ENCODE measurements around the gene HMGN4.
"Not testable (repeated sequence)": the region's sequence is repeated elsewhere in the genome, so short reads cannot be mapped to it uniquely, and the experiment has no call there.

Gene HMGN4

GRCh38 chr6:26521600-26522391, 16.4 kb upstream of the HMGN4 start:
- DNase-seq (ENCODE audit: extremely low spot score): peak; percentile 78
- CTCF ChIA-PET: interaction anchor here (1.0 to 1.3 kb wide), 5 partner anchors 10 to 45 kb away, joined by 3 to 5 read pairs (median 4); partner anchors contain the start of gene HMGN4
- POLR2A ChIA-PET: interaction anchor here (1.2 to 1.4 kb wide), 2 partner anchors 16 to 48 kb away, joined by 3 read pairs; partner anchors contain the start of gene HMGN4
- peak; percentile 70 for TF ChIP-seq CTCF (IDR thresholded peaks at IDR 0.05; ENCODE audit: control extremely low read depth, extremely low read depth, low read depth, missing control alignments)

GRCh38 chr6:26522486-26523228, 15.5 kb upstream of the HMGN4 start:
- CTCF ChIA-PET: interaction anchor here (0.9 to 1.2 kb wide), 3 partner anchors 11 to 129 kb away, joined by 3 to 6 read pairs (median 4); no protein-coding TSS in a partner anchor
- POLR2A ChIA-PET: interaction anchor here (1.2 kb wide), 1 partner anchor 15 kb away, joined by 3 read pairs; the partner anchor contains the start of gene HMGN4
- not testable (repeated sequence) for DNase-seq (ENCODE audit: extremely low spot score)

GRCh38 chr6:26524314-26524713, 13.9 kb upstream of the HMGN4 start:
- CTCF ChIA-PET: interaction anchor here (1.5 kb wide), 1 partner anchor 9 kb away, joined by 6 read pairs; no protein-coding TSS in a partner anchor
- DNase-seq (ENCODE audit: extremely low spot score): not testable (repeated sequence)

GRCh38 chr6:26524722-26525370, 13.3 kb upstream of the HMGN4 start:
- CTCF ChIA-PET: interaction anchor here (1.0 to 1.5 kb wide), 2 partner anchors 8 to 183 kb away, joined by 3 to 6 read pairs; no protein-coding TSS in a partner anchor
- DNase-seq (ENCODE audit: extremely low spot score): no peak
- TF ChIP-seq CTCF (IDR thresholded peaks at IDR 0.05; ENCODE audit: control extremely low read depth, extremely low read depth, low read depth, missing control alignments): no peak
- POLR2A ChIA-PET: no interaction called here

More at GRCh38 chr6:26524314-26524713, 13.9 kb upstream of the HMGN4 start:
- POLR2A ChIA-PET: not testable (repeated sequence)

GRCh38 chr6:26525838-26526237, 12.3 kb upstream of the HMGN4 start:
- no peak for TF ChIP-seq CTCF (IDR thresholded peaks at IDR 0.05; ENCODE audit: control extremely low read depth, extremely low read depth, low read depth, missing control alignments)
- CTCF ChIA-PET: interaction anchor here (1.0 to 1.3 kb wide), 2 partner anchors 22 to 184 kb away, joined by 3 read pairs; no protein-coding TSS in a partner anchor
- no peak for DNase-seq (ENCODE audit: extremely low spot score)
- POLR2A ChIA-PET: interaction anchor here (0.7 kb wide), 1 partner anchor 20 kb away, joined by 5 read pairs; no protein-coding TSS in a partner anchor

GRCh38 chr6:26526928-26527327, 11.2 kb upstream of the HMGN4 start:
- POLR2A ChIA-PET: no interaction called here

More at GRCh38 chr6:26526928-26527327, 11.2 kb upstream of the HMGN4 start:
- CTCF ChIA-PET: interaction anchor here (1.3 to 2.3 kb wide), 3 partner anchors 11 to 23 kb away, joined by 3 to 6 read pairs (median 4); partner anchors contain the start of gene HMGN4
- DNase-seq (ENCODE audit: extremely low spot score): no peak
- TF ChIP-seq CTCF (IDR thresholded peaks at IDR 0.05; ENCODE audit: control extremely low read depth, extremely low read depth, low read depth, missing control alignments): no peak
